Measurements from ENCODE around the gene SLC17A7. TPM values are rescaled to one million over a fixed set of nuclear protein-coding genes. Genes with fewer than 3 reads are reported as not detected.
A peak's percentile ranks its signal among the peaks of the same experiment; 100 is the strongest.

The SLC17A7 gene
- total and polyA plus RNA-seq, 9 of the 15 experiments (the other 6 are each of a cell fraction or from before 2014, with no cell fraction given) = 1.1 to 15.7 (median 2.4) TPM

- TF ChIP-seq HMGXB4 (CRISPR knock-in tag; IDR thresholded peaks at IDR 0.05) (0 out of 2 replicates have a peak, but pooled peaks have one; percentile 58), TOE1 (IDR thresholded peaks at IDR 0.05; ENCODE audit: borderline replicate concordance) (no peak), TOE1 (CRISPR knock-in tag; IDR thresholded peaks at IDR 0.05; ENCODE audit: borderline replicate concordance, low read depth) (0 out of 2 replicates have a peak, but pooled peaks have one; percentile 24), HMGN3 (IDR thresholded peaks at IDR 0.05; ENCODE audit: borderline replicate concordance, extremely low read depth, insufficient read length, low read depth, low read length) (peak; percentile 51), PPARD (CRISPR knock-in tag; IDR thresholded peaks at IDR 0.05) (no peak), KLF6 (CRISPR knock-in tag; IDR thresholded peaks at IDR 0.05; ENCODE audit: borderline replicate concordance) (no peak), ZBTB11 (CRISPR knock-in tag; IDR thresholded peaks at IDR 0.05) (peak in 2 of 3 experiments; percentile 52 to 57; a peak in 3 of 6 replicates), ZNF780A (CRISPR knock-in tag; IDR thresholded peaks at IDR 0.05) (no peak), EHMT2 (IDR thresholded peaks at IDR 0.05) (no peak), SAP30 (IDR thresholded peaks at IDR 0.05; ENCODE audit: borderline replicate concordance, insufficient read depth, low read depth, low read length, poor library complexity, severe bottlenecking) (no peak), ZNF589 (CRISPR knock-in tag; IDR thresholded peaks at IDR 0.05; ENCODE audit: low read depth) (no peak), VEZF1 (CRISPR knock-in tag; IDR thresholded peaks at IDR 0.05) (peak; percentile 43), ZNF217 (CRISPR knock-in tag; IDR thresholded peaks at IDR 0.05) (no peak), RNF2 (IDR thresholded peaks at IDR 0.05) (0 out of 2 replicates have a peak, but pooled peaks have one; percentile 33), ZNF717 (CRISPR knock-in tag; IDR thresholded peaks at IDR 0.05) (no peak), ZNF311 (CRISPR knock-in tag; IDR thresholded peaks at IDR 0.05) (no peak), TCF3 (CRISPR knock-in tag; IDR thresholded peaks at IDR 0.05) (no peak), CHCHD3 (CRISPR knock-in tag; IDR thresholded peaks at IDR 0.05) (no peak), TSC22D4 (tag; IDR thresholded peaks at IDR 0.05) (no peak), IFI16 (CRISPR knock-in tag; IDR thresholded peaks at IDR 0.05) (no peak), ETV1 (tag; conservative IDR thresholded peaks at IDR 0.05; ENCODE audit: low read depth) (peak; percentile 68), MIER1 (IDR thresholded peaks at IDR 0.05; ENCODE audit: low read depth) (peak; percentile 35; the same call in 1 of the 2 replicates)
These were observed 13.3 kb downstream of the SLC17A7 start (continued) for GRCh38 chr19:49427855-49428546.
